MM.1S (cell line): ENCODE data around the gene CCDC40.
A peak's percentile ranks its signal among the peaks of the same experiment; 100 is the strongest.

Experiments
- DNase-seq: peaks from one replicate; pipeline ENCODE4 v3.0.0-alpha.2; 2015
- H2AFZ ChIP-seq: fragments of 300-600 bp; sonication (generic); 2 replicates; pipeline ENCODE4 v1.6.0; 2016; ENCODE audit warnings: antibody characterized with exemption, low read length
- H3F3A ChIP-seq: fragments of 300-600 bp; sonication (generic); 2 replicates; pipeline ENCODE4 v1.6.1; 2016; ENCODE audit warnings: mild to moderate bottlenecking, antibody characterized with exemption, low read length, moderate library complexity, mixed read lengths; ENCODE audit not compliant: insufficient read depth
- H3K27ac ChIP-seq: fragments of 300-600 bp; sonication (generic); 2 replicates; pipeline ENCODE4 v1.5.1; 2016; ENCODE audit warnings: mild to moderate bottlenecking, low read length
- H3K27me3 ChIP-seq: fragments of 300-600 bp; sonication (generic); replicated peaks from 2 replicates; pipeline ENCODE4 v1.6.0; 2016; ENCODE audit warnings: low read length; ENCODE audit not compliant: insufficient read depth
- H3K36me3 ChIP-seq: fragments of 300-600 bp; sonication (generic); replicated peaks from 2 replicates; pipeline ENCODE4 v1.6.1; 2016; ENCODE audit warnings: mild to moderate bottlenecking, low read length, mixed read lengths; ENCODE audit not compliant: insufficient read depth
- H3K4me1 ChIP-seq: fragments of 300-600 bp; sonication (generic); 2 replicates; pipeline ENCODE4 v1.6.1; 2016; ENCODE audit warnings: low read length, mixed read lengths
- H3K4me2 ChIP-seq: fragments of 300-600 bp; sonication (generic); 2 replicates; pipeline ENCODE4 v1.6.0; 2016; ENCODE audit warnings: low read depth, low read length
- H3K4me3 ChIP-seq: fragments of 300-600 bp; sonication (generic); 2 replicates; pipeline ENCODE4 v1.5.1; 2016; ENCODE audit warnings: low read length, mixed read lengths
- H3K79me2 ChIP-seq: fragments of 300-600 bp; sonication (generic); 2 replicates; pipeline ENCODE4 v1.6.1; 2016; ENCODE audit warnings: mixed run types, low read length, mixed read lengths
- H3K9ac ChIP-seq: fragments of 300-600 bp; sonication (generic); 2 replicates; pipeline ENCODE4 v1.6.1; 2016; ENCODE audit warnings: low read length, mixed read lengths
- H3K9me2 ChIP-seq: fragments of 300-600 bp; sonication (generic); replicated peaks from 2 replicates; pipeline ENCODE4 v1.6.1; 2016; ENCODE audit warnings: mild to moderate bottlenecking, low read length, mixed read lengths; ENCODE audit not compliant: insufficient read depth
- H3K9me3 ChIP-seq: fragments of 300-600 bp; sonication (generic); replicated peaks from 2 replicates; pipeline ENCODE4 v1.6.1; 2016; ENCODE audit warnings: mild to moderate bottlenecking, low read length, mixed read lengths; ENCODE audit not compliant: insufficient read depth
- H4K20me1 ChIP-seq: fragments of 300-600 bp; sonication (generic); 2 replicates; pipeline ENCODE4 v1.6.1; 2016; ENCODE audit warnings: mild to moderate bottlenecking, low read length, moderate library complexity, mixed read lengths; ENCODE audit not compliant: insufficient read depth
- EZH2 ChIP-seq: fragments of 300-600 bp; sonication (generic); optimal IDR thresholded peaks from 2 replicates; pipeline ENCODE3; 2017; ENCODE audit warnings: low read depth, mild to moderate bottlenecking, antibody characterized with exemption, low read length, mixed read lengths
- EZH2phosphoT487 ChIP-seq: fragments of 300-600 bp; sonication (generic); IDR thresholded peaks from 2 replicates; pipeline ENCODE4 v1.6.1; 2018; ENCODE audit warnings: antibody characterized with exemption, low read length
- TF ChIP-seq, protein P1 (sequence below): fragments of 300-600 bp; sonication (generic); IDR thresholded peaks from 2 replicates; pipeline ENCODE4 v1.5.1; 2016; ENCODE audit warnings: antibody characterized with exemption, low read length, mixed read lengths

Gene CCDC40

DNA sequence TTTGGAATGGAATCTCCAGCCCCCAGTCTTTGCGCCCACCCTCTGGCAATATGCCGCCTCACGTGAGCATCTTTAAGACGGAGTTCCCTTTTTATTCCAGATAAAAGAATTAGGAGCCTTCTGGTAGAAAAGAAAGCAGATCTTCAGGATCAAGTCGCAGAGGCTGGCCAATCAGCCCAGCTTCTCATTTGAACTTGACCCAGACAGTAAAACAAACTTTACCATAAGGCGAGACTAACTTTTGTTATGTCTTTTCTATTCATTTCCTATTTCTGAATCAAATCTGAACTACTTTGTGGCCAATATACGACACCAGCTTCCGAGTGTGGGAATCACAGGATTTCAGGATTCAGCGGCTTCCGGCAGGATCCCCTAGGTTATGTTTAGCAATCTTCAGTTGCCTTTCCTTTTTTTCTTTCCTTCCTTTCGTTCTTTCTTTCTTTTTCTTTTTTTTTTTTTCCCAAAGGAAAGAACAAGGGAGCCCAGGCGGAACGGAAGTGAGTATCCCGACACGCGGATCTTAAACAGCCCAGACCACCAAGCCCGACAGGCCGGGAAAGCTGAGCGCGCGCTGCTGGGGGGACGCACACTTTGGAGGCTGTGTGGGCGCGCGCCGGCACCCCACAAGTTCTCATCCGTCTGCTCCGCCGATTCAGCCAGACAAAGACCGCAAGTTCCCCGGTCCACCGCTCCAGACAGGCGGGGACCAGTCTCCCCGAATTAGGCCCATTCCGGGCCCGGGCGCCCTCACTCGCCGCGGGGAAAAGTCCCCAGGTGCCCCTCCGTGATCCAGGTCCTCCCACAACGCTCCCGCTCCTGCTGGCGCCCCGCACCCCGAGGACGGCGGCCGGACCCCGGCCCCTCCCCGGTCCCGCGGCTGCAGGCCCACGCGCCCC is 1.4 kb upstream of the CCDC40 start:
- no peak for DNase-seq
- Histone ChIP-seq H3F3A (no peaks in the 10 kb centered on the region), H3K36me3 (no peaks in the 10 kb centered on the region), H3K9me3 (no peaks in the 10 kb centered on the region), H3K27ac (no peak overlapping the region), H2AFZ (no peak overlapping the region), H4K20me1 (no peaks in the 10 kb centered on the region), H3K27me3 (peaks cover 93% of the 10 kb centered on the region), H3K9ac (no peak overlapping the region), H3K4me1 (no peaks in the 10 kb centered on the region), H3K9me2 (no peaks in the 10 kb centered on the region), H3K4me2 (no peak overlapping the region), H3K4me3 (no peak overlapping the region), H3K79me2 (no peaks in the 10 kb centered on the region)
- TF ChIP-seq, protein P1, sequence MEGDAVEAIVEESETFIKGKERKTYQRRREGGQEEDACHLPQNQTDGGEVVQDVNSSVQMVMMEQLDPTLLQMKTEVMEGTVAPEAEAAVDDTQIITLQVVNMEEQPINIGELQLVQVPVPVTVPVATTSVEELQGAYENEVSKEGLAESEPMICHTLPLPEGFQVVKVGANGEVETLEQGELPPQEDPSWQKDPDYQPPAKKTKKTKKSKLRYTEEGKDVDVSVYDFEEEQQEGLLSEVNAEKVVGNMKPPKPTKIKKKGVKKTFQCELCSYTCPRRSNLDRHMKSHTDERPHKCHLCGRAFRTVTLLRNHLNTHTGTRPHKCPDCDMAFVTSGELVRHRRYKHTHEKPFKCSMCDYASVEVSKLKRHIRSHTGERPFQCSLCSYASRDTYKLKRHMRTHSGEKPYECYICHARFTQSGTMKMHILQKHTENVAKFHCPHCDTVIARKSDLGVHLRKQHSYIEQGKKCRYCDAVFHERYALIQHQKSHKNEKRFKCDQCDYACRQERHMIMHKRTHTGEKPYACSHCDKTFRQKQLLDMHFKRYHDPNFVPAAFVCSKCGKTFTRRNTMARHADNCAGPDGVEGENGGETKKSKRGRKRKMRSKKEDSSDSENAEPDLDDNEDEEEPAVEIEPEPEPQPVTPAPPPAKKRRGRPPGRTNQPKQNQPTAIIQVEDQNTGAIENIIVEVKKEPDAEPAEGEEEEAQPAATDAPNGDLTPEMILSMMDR = no peak
- TF ChIP-seq EZH2 = peak; percentile 83

DNA sequence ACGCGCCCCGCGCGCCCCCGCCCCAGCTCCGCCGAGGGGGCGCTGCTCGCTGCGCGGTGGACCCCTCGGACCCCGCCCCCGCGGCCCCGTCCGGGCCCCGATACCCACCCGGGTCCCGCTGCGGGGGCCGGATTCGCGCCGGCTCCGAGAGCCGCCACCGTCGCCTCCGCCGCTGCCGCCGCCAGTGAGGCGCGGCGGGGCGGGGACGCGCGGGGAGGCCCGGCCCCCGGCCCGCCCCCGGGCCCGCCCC is 830 bp upstream of the CCDC40 start, which contains the start of gene TBC1D16:
TSS of gene TBC1D16 (minus strand) at position 186 of the 250 bp plus-strand sequence. CDS start 22,325 bp downstream, outside the sequence.
- peak within 1 kb of the TSS; percentile 48 for H3K4me3 ChIP-seq
- H3K27me3 ChIP-seq = peaks cover 93% of the 10 kb centered on the region
- H4K20me1 ChIP-seq = no peaks in the 10 kb centered on the region
- no peaks in the 10 kb centered on the region for H3K36me3 ChIP-seq
- no peak for DNase-seq
- H3F3A ChIP-seq = no peaks in the 10 kb centered on the region
- no peaks in the 10 kb centered on the region for H3K9me3 ChIP-seq
- no peaks in the 10 kb centered on the region for H3K79me2 ChIP-seq
- no peak within 1 kb of the TSS; the same call in 1 of the 2 replicates for H3K9ac ChIP-seq
- no peaks in the 10 kb centered on the region for H3K4me1 ChIP-seq
- H2AFZ ChIP-seq = no peak within 1 kb of the TSS
- H3K4me2 ChIP-seq = peak within 1 kb of the TSS; percentile 74
- no peak within 1 kb of the TSS for H3K27ac ChIP-seq
- no peak for TF ChIP-seq EZH2
- TF ChIP-seq, protein P1 = no peak
- TF ChIP-seq EZH2phosphoT487 = no peak
- H3K9me2 ChIP-seq = no peaks in the 10 kb centered on the region

DNA sequence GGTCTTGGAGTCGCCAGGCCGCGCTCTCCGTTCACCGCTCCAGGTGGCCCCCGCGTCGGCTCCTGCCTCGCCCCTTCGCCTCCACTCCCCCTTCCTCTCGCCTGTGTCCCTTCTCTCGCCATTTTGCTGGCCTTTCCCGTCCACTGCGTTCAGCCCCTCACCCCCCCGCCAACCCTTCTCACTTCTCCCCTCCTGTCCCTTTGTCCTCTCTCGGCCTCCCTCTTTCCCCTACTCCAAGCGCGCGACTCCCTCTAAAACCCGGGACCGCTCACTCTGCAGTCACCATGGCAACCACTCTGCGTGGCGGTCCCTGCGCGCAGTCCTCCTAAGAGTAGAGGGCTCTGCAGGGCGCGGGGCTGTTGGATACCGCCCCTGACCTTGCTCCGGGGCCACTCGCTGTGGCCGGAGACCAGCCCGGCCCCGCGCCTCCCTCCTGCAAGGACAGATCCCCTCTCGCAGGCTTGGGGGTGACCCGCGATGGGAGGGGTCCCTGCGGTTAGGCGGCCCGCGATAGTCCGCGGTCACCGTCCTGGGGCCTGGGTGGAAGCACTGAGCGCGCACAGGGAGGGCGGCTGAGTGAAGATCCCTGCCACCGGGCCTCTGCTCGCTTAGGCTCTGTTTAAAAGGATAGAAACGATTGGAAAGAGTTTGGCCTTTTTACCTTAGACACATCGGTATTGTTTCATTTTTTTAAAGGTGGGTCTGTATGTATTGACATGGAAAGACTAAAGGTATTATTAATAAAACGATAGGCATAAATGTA is 454 bp downstream of the CCDC40 start:
- H3K4me3 ChIP-seq = peak overlapping the region; percentile 48
- peak; percentile 85 for TF ChIP-seq EZH2
- TF ChIP-seq, protein P1 = no peak
- no peak for TF ChIP-seq EZH2phosphoT487
- H3K4me2 ChIP-seq = peak overlapping the region; percentile 74; the same call in 1 of the 2 replicates
- no peaks in the 10 kb centered on the region for H3K9me2 ChIP-seq
- no peak overlapping the region for H2AFZ ChIP-seq
- no peaks in the 10 kb centered on the region for H3K4me1 ChIP-seq
- H3K27ac ChIP-seq = no peak overlapping the region
- H4K20me1 ChIP-seq = no peaks in the 10 kb centered on the region
- H3F3A ChIP-seq = no peaks in the 10 kb centered on the region
- H3K79me2 ChIP-seq = no peaks in the 10 kb centered on the region
- no peak for DNase-seq
- H3K9ac ChIP-seq = no peak overlapping the region
- peaks cover 93% of the 10 kb centered on the region for H3K27me3 ChIP-seq
- no peaks in the 10 kb centered on the region for H3K9me3 ChIP-seq
- H3K36me3 ChIP-seq = no peaks in the 10 kb centered on the region
